ENCODE measurements around the gene P2RX3.

DNA sequence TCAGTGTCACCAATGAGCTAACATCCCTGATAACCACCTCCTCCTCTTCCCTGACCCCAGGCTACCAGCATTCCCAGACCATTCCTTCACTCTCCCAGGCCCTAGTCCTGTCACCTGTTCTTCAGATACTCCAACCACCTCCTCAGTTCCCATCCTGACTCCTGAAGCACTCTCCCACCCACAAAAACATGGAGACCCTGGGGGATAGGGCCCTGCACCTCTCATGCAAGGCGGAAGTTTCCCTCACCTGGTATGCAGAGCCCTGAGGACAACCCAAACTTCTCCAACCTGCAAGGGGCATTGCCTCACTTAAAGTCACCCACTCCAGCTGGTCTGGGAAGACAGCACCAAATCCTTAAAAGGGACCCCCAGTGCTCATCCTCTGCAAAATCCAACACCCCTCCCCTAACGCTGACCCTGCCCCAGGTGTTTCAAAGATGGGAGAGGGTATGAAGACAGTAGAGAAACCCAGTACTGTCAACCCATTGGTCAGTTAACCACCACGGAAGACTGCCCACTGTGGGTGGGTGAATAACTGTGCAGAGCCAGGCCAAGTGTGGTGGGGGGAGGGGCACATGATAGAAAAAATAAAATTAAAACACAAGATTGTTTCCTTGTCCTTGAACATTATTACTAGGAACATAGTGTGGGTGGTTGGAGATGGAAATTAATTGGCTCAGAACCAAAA, 14.8 kb upstream of the P2RX3 start:
- TF ChIP-seq, protein P1, sequence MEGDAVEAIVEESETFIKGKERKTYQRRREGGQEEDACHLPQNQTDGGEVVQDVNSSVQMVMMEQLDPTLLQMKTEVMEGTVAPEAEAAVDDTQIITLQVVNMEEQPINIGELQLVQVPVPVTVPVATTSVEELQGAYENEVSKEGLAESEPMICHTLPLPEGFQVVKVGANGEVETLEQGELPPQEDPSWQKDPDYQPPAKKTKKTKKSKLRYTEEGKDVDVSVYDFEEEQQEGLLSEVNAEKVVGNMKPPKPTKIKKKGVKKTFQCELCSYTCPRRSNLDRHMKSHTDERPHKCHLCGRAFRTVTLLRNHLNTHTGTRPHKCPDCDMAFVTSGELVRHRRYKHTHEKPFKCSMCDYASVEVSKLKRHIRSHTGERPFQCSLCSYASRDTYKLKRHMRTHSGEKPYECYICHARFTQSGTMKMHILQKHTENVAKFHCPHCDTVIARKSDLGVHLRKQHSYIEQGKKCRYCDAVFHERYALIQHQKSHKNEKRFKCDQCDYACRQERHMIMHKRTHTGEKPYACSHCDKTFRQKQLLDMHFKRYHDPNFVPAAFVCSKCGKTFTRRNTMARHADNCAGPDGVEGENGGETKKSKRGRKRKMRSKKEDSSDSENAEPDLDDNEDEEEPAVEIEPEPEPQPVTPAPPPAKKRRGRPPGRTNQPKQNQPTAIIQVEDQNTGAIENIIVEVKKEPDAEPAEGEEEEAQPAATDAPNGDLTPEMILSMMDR (IDR thresholded peaks at IDR 0.05 in 4 of 5, conservative IDR thresholded peaks at IDR 0.05 in 1 of 5) = no peak
- TF ChIP-seq POLR2A (IDR thresholded peaks at IDR 0.05) = no peak

Data from gastrocnemius medialis (tissue), 4 donors.